H1 (cell line): ENCODE results near the gene KCNQ2. TPM values are rescaled to one million over a fixed set of nuclear protein-coding genes. Genes with fewer than 3 reads are reported as not detected.

Source experiments
- CTCF ChIA-PET: fragments of 300-600 bp; sonication (Branson Sonifier 250); formaldehyde crosslinking; loops from one replicate; lab custom pipeline; 2021; ENCODE audit not compliant: partially characterized antibody; lab: Charles Lee
- POLR2A ChIA-PET: fragments of 300-600 bp; sonication (Branson Sonifier 250); formaldehyde crosslinking; loops from one replicate; lab custom pipeline; 2021; ENCODE audit warnings: inconsistent platforms; ENCODE audit not compliant: partially characterized antibody; lab: Charles Lee
- DNase-seq, 2 experiments: peaks; one replicate each; pipeline versions ENCODE4 v3.0.0 to v3.0.0-alpha.2; 2010 to 2022; ENCODE audit warnings: low spot score in 2 of 2, low read depth in 1 of 2, mixed read lengths in 1 of 2
- FAIRE-seq: peaks from 2 replicates; lab custom pipeline; 2011; peaks lifted over from hg19 to GRCh38; lab: Jason Lieb, UNC
- H2AFZ ChIP-seq: 2 replicates; pipeline ENCODE4 v1.8.1; 2012; ENCODE audit warnings: low read length, inconsistent platforms
- H2AK5ac ChIP-seq: 2 replicates; pipeline ENCODE4 v1.6.1; 2013; ENCODE audit warnings: low read depth, low read length
- H2BK120ac ChIP-seq: replicated peaks from 2 replicates; pipeline ENCODE3; 2013; ENCODE audit warnings: low read depth, low read length, inconsistent platforms
- H2BK12ac ChIP-seq: 2 replicates; pipeline ENCODE4 v1.6.1; 2013; ENCODE audit warnings: low read depth, low read length
- H2BK15ac ChIP-seq: 2 replicates; pipeline ENCODE4 v1.6.1; 2013; ENCODE audit warnings: low read length
- H2BK20ac ChIP-seq: 2 replicates; pipeline ENCODE4 v1.6.1; 2013; ENCODE audit warnings: low read length
- H2BK5ac ChIP-seq: 2 replicates; pipeline ENCODE4 v1.6.1; 2013; ENCODE audit warnings: low read depth, low read length
- H3K14ac ChIP-seq: 2 replicates; pipeline ENCODE4 v1.6.1; 2013; ENCODE audit warnings: inconsistent platforms; ENCODE audit not compliant: insufficient read length
- H3K18ac ChIP-seq: 2 replicates; pipeline ENCODE4 v1.6.1; 2013; ENCODE audit warnings: low read length; ENCODE audit errors: extremely low read depth
- H3K23ac ChIP-seq: 2 replicates; pipeline ENCODE4 v1.6.1; 2013; ENCODE audit warnings: inconsistent platforms; ENCODE audit not compliant: insufficient read length
- H3K23me2 ChIP-seq: 2 replicates; pipeline ENCODE4 v1.6.1; 2013; ENCODE audit warnings: low read depth, low read length
- H3K27ac ChIP-seq: 2 replicates; pipeline ENCODE4 v1.6.1; 2011; ENCODE audit warnings: low read depth, low read length, inconsistent platforms
- H3K27me3 ChIP-seq, 4 experiments: replicated peaks in 1 of 4; 1 replicate in 1 of 4; 2 replicates in 3 of 4; pipeline versions ENCODE4 v1.6.1 to v1.8.1; 2011 to 2013; ENCODE audit warnings: low read length in 3 of 4, mild to moderate bottlenecking in 3 of 4, inconsistent platforms in 2 of 4, mixed read lengths in 2 of 4, moderate library complexity in 1 of 4; ENCODE audit not compliant: control insufficient read depth in 3 of 4, insufficient read depth in 3 of 4; ENCODE audit errors: extremely low read depth in 1 of 4
- H3K36me3 ChIP-seq, 4 experiments: 2 replicates each; pipeline versions ENCODE4 v1.6.1 to v1.8.1; 2011 to 2013; ENCODE audit warnings: mild to moderate bottlenecking in 4 of 4, low read length in 3 of 4, moderate library complexity in 2 of 4, control low read depth in 1 of 4, inconsistent platforms in 1 of 4; ENCODE audit not compliant: insufficient read depth in 4 of 4, control insufficient read depth in 2 of 4
- H3K4ac ChIP-seq: replicated peaks from 2 replicates; pipeline ENCODE3; 2013; ENCODE audit warnings: low read length, low read depth, mixed read lengths, inconsistent platforms; ENCODE audit not compliant: insufficient read length
- H3K4me1 ChIP-seq, 4 experiments: replicated peaks in 1 of 4; 1 replicate in 1 of 4; 2 replicates in 3 of 4; pipeline versions ENCODE4 v1.6.1 to v1.8.1; 2011 to 2013; ENCODE audit warnings: low read length in 3 of 4, inconsistent platforms in 2 of 4, mixed read lengths in 1 of 4; ENCODE audit not compliant: insufficient read depth in 4 of 4, control insufficient read depth in 3 of 4
- H3K4me2 ChIP-seq, 2 experiments: 2 replicates each; pipeline versions ENCODE4 v1.6.1 to v1.8.1; 2011 to 2013; ENCODE audit warnings: low read depth in 2 of 2, low read length in 2 of 2, control low read depth in 1 of 2, inconsistent platforms in 1 of 2, mild to moderate bottlenecking in 1 of 2; ENCODE audit not compliant: insufficient read depth in 1 of 2
- H3K4me3 ChIP-seq, 4 experiments: fragments of 200-600, 300-600 bp in 1 of 4; sonication (generic), shearing (Covaris generic), sonication (Bioruptor Twin) in 1 of 4; 2 replicates each; pipeline versions ENCODE4 v1.5.1 to v1.8.1; 2011 to 2016; ENCODE audit warnings: low read length in 4 of 4, low read depth in 3 of 4, control low read depth in 2 of 4, inconsistent platforms in 2 of 4, mild to moderate bottlenecking in 2 of 4, mixed read lengths in 1 of 4, moderate library complexity in 1 of 4; ENCODE audit not compliant: insufficient read depth in 2 of 4; ENCODE audit errors: extremely low read depth in 1 of 4
- H3K56ac ChIP-seq: replicated peaks from 2 replicates; pipeline ENCODE3; 2013; ENCODE audit warnings: low read depth, mild to moderate bottlenecking, mixed read lengths, low read length, inconsistent platforms; ENCODE audit not compliant: insufficient read length
- H3K79me1 ChIP-seq: 2 replicates; pipeline ENCODE4 v1.6.1; 2013; ENCODE audit warnings: low read depth, low read length, control low read depth
- H3K79me2 ChIP-seq, 2 experiments: 2 replicates each; pipeline versions ENCODE4 v1.6.1 to v1.8.1; 2012 to 2013; ENCODE audit warnings: low read length in 2 of 2, mild to moderate bottlenecking in 2 of 2, inconsistent platforms in 1 of 2; ENCODE audit not compliant: insufficient read depth in 2 of 2, control insufficient read depth in 1 of 2
- H3K9ac ChIP-seq, 4 experiments: replicated peaks in 1 of 4; 1 replicate in 1 of 4; 2 replicates in 3 of 4; pipeline versions ENCODE4 v1.6.1 to v1.8.1; 2011 to 2013; ENCODE audit warnings: low read depth in 3 of 4, low read length in 3 of 4, control low read depth in 2 of 4, mild to moderate bottlenecking in 2 of 4, moderate library complexity in 2 of 4, inconsistent platforms in 1 of 4; ENCODE audit errors: extremely low read depth in 1 of 4
- H3K9me3 ChIP-seq, 2 experiments: 2 replicates each; pipeline versions ENCODE4 v1.6.1 to v1.8.1; 2012 to 2013; ENCODE audit warnings: mild to moderate bottlenecking in 2 of 2, moderate library complexity in 2 of 2, control low read depth in 1 of 2, inconsistent platforms in 1 of 2, low read depth in 1 of 2, low read length in 1 of 2, mixed read lengths in 1 of 2; ENCODE audit not compliant: insufficient read depth in 2 of 2
- H4K20me1 ChIP-seq, 2 experiments: replicated peaks in 1 of 2; 2 replicates each; pipeline versions ENCODE3 to v1.8.1; 2011 to 2013; ENCODE audit warnings: inconsistent platforms in 2 of 2, low read length in 2 of 2, mild to moderate bottlenecking in 1 of 2; ENCODE audit not compliant: insufficient read depth in 2 of 2, control insufficient read depth in 1 of 2
- H4K5ac ChIP-seq: 2 replicates; pipeline ENCODE4 v1.6.1; 2013; ENCODE audit warnings: low read length, low read depth, mixed read lengths, inconsistent platforms; ENCODE audit not compliant: insufficient read length
- H4K8ac ChIP-seq: 2 replicates; pipeline ENCODE4 v1.8.0; 2013; ENCODE audit warnings: mild to moderate bottlenecking, moderate library complexity, low read length, inconsistent platforms; ENCODE audit not compliant: insufficient read depth; ENCODE audit errors: extremely low read depth
- H4K91ac ChIP-seq: replicated peaks from 2 replicates; pipeline ENCODE3; 2013; ENCODE audit warnings: low read length, mixed read lengths, inconsistent platforms; ENCODE audit not compliant: insufficient read length
- BCL11A ChIP-seq, 2 experiments: IDR thresholded peaks; one replicate each; pipeline ENCODE4 v1.6.1; 2011; ENCODE audit warnings: low read depth in 2 of 2, low read length in 2 of 2, mild to moderate bottlenecking in 2 of 2
- CREB1 ChIP-seq: IDR thresholded peaks from 2 replicates; pipeline ENCODE4 v1.6.1; 2012; ENCODE audit warnings: inconsistent platforms
- EP300 ChIP-seq, 2 experiments: IDR thresholded peaks; 1 replicate in 1 of 2; 2 replicates in 1 of 2; pipeline ENCODE4 v1.6.1; 2011 to 2012; ENCODE audit warnings: low read depth in 2 of 2, low read length in 2 of 2, mild to moderate bottlenecking in 2 of 2, borderline replicate concordance in 1 of 2, inconsistent platforms in 1 of 2, moderate library complexity in 1 of 2
- GABPA ChIP-seq: IDR thresholded peaks from 2 replicates; pipeline ENCODE4 v1.6.1; 2011; ENCODE audit warnings: mild to moderate bottlenecking, low read length, moderate library complexity, borderline replicate concordance; ENCODE audit not compliant: insufficient read depth
- HDAC6 ChIP-seq: IDR thresholded peaks from one replicate; pipeline ENCODE4 v1.7.1; 2012; ENCODE audit warnings: low read depth, mild to moderate bottlenecking, inconsistent platforms, low read length, moderate library complexity
- NRF1 ChIP-seq: IDR thresholded peaks from 2 replicates; pipeline ENCODE4 v1.6.1; 2011; ENCODE audit warnings: mild to moderate bottlenecking, low read depth, low read length, improper control_type of control experiment
- PHF8 ChIP-seq: fragments of 200-600 bp; sonication (generic); conservative IDR thresholded peaks from 2 replicates; pipeline ENCODE4 v1.7.1; 2012; ENCODE audit warnings: low read depth, mild to moderate bottlenecking, inconsistent platforms, low read length, moderate library complexity
- POU5F1 ChIP-seq: IDR thresholded peaks from 2 replicates; pipeline ENCODE4 v1.6.1; 2011; ENCODE audit warnings: low read depth, mild to moderate bottlenecking, low read length, moderate library complexity
- SP1 ChIP-seq: IDR thresholded peaks from 2 replicates; pipeline ENCODE4 v1.6.1; 2011; ENCODE audit warnings: low read depth, low read length
- YY1 ChIP-seq: IDR thresholded peaks from 2 replicates; pipeline ENCODE4 v1.6.1; 2011; ENCODE audit warnings: low read depth, mild to moderate bottlenecking, low read length
- WGBS, 2 experiments: shearing (Covaris generic) in 1 of 2; methylation state at CpG; one replicate each; pipeline versions ENCODE4 v1.1.6 to v1.1.7; 2013 to 2015; ENCODE audit warnings: low lambda C conversion rate in 2 of 2, mixed read lengths in 2 of 2, inconsistent platforms in 1 of 2, low coverage in 1 of 2, missing lambda C conversion rate in 1 of 2; ENCODE audit not compliant: insufficient replicate concordance in 2 of 2, insufficient coverage in 1 of 2, insufficient read length in 1 of 2; ENCODE audit errors: extremely low coverage in 1 of 2, missing lambda C conversion rate in 1 of 2; 5-methylcytosine and 5-hydroxymethylcytosine counted together
- polyA plus RNA-seq, 7 experiments: library from polyadenylated mRNA; depleted of rRNA in 3 of 7; stranded (reverse) in 5 of 7; unstranded in 2 of 7; fragments of >200 nt in 5 of 7; fragments of 200-250 nt in 2 of 7; gene quantifications; 1 replicate in 5 of 7; 2 replicates in 1 of 7; 4 replicates in 1 of 7; pipeline versions ENCODE4 v1.2.1 to v1.2.3, GENCODE V29; 2011 to 2013; ENCODE audit warnings: missing spikeins in 2 of 7, mixed read lengths in 2 of 7
- total RNA-seq: library from RNA; stranded (reverse); fragmentation: NEBNext Ultra II Directional; extraction: Animal tissue kit (Norgen Biotek cat#: 25700); gene quantifications from 2 replicates; pipeline ENCODE4 v1.2.1, GENCODE V29; 2021

The KCNQ2 gene
- total and polyA plus RNA-seq, 2 of the 8 experiments (the other 6 are each of a cell fraction or from before 2014, with no cell fraction given) = 82.6 to 243 TPM

DNA sequence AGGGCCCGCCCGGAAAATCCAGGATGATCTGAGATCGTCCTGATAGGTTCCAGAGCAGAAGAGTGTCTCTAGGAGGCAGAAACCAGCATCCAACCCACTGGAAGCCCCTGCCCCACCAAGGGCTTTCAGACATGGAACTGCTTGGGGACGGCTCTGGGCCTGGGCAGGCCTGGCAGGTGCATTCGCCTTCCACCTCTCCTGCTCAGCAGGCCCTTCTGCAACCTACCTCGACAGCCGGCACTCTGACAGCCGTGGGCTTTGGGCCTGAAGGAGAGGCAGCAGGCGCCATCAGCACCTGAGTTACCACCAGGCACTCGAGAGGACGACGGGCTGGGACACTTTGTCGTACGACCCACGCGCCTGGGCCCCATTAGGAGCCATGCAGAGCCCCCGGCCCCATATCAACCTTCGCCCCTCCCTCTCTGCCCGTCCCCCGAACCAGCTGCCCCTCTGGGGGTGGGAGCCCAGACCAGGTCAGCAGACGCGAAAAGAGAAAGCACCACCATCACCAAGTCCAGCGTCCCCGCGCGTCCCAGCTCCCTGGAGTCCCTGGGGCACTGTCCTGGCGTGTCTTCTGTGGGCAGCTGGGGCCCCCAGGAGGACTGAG lies 44.6 kb downstream of the KCNQ2 start:
- H3K4me2 ChIP-seq = no peak overlapping the region
- H3K36me3 ChIP-seq = no peaks in the 10 kb centered on the region; a peak in 1 of 8 replicates
- H4K8ac ChIP-seq = peak overlapping the region; percentile 57; the same call in 1 of the 2 replicates
- no peak overlapping the region for H2BK5ac ChIP-seq
- no peak for FAIRE-seq
- H2BK120ac ChIP-seq = no peak overlapping the region
- no peak overlapping the region for H4K5ac ChIP-seq
- no peak overlapping the region for H3K9ac ChIP-seq
- no peak overlapping the region for H3K4ac ChIP-seq
- no peaks in the 10 kb centered on the region for H3K27me3 ChIP-seq
- H3K9me3 ChIP-seq = no peaks in the 10 kb centered on the region
- H3K79me1 ChIP-seq = no peaks in the 10 kb centered on the region
- H4K20me1 ChIP-seq = peaks cover 0 to 1% of the 10 kb centered on the region in 2 experiments
- 93% methylated on average over 20 of the region's 27 CpGs; no CpG with 5 or more reads in 1 of the 2 experiments for WGBS, 2 experiments
- H3K79me2 ChIP-seq = no peaks in the 10 kb centered on the region
- H3K14ac ChIP-seq = no peak overlapping the region
- H2BK15ac ChIP-seq = no peak overlapping the region
- DNase-seq = no peak
- no peak overlapping the region for H2BK20ac ChIP-seq
- POLR2A ChIA-PET = interaction anchor here (1.1 kb wide), 1 partner anchor 99 kb away, joined by 3 read pairs; no protein-coding TSS in a partner anchor
- TF ChIP-seq EP300 (IDR thresholded peaks at IDR 0.05; ENCODE audit: borderline replicate concordance in 1 of 2, low read depth in 2 of 2, low read length in 2 of 2) = no peak
- no peak for TF ChIP-seq POU5F1
- no peak for TF ChIP-seq PHF8
- no peak for TF ChIP-seq GABPA
- TF ChIP-seq NRF1 = no peak
- no peak for TF ChIP-seq BCL11A (IDR thresholded peaks at IDR 0.05; ENCODE audit: low read depth in 2 of 2, low read length in 2 of 2)
- no peak for TF ChIP-seq CREB1
- TF ChIP-seq SP1 = no peak
- no peak for TF ChIP-seq YY1
- TF ChIP-seq HDAC6 = no peak
- H3K27ac ChIP-seq = no peak overlapping the region
- no peak overlapping the region for H2BK12ac ChIP-seq
- H4K91ac ChIP-seq = no peak overlapping the region
- H3K4me1 ChIP-seq = peaks cover 0 to 1% (median under 1%) of the 10 kb centered on the region in 4 experiments; a peak in 3 of 7 replicates
- H3K56ac ChIP-seq = no peak overlapping the region
- H2AK5ac ChIP-seq = no peak overlapping the region
- no peaks in the 10 kb centered on the region for H3K23me2 ChIP-seq
- H3K4me3 ChIP-seq = no peak overlapping the region
- CTCF ChIA-PET = interaction anchor here (0.8 to 1.8 kb wide), 4 partner anchors 21 to 109 kb away, joined by 3 to 5 read pairs (median 4); partner anchors contain the start of gene PTK6
- H3K18ac ChIP-seq = no peak overlapping the region
- H3K23ac ChIP-seq = no peak overlapping the region
- no peak overlapping the region for H2AFZ ChIP-seq
